GM21381 (cell line): Measurements from ENCODE around the gene TMTC1.

ENCODE experiments used
- ATAC-seq: cut with Tn5 transposase; IDR thresholded peaks from one replicate; pipeline ENCODE4 v1.9.1; 2021; ENCODE audit warnings: mild to moderate bottlenecking, moderate library complexity; ENCODE audit not compliant: unreplicated experiment

The TMTC1 gene

DNA sequence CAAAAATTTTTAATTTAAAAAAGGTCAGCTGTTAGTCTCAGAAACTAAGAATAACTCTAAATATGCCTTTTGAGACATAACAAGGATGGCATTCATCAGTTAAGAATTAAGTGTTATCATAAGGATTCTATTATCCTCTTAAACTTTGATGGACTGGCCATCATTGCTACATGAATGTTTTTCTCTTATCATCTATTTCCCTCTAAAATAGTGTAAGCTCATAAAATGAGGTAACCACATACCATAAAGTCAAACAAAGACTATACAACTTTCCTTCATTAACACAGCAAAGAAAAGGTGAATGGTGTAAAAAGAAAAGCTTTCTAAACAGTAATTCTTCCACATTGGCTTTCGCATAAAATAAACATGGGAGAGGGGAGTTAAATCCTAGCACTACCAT lies 41.1 kb downstream of the TMTC1 start:
- ATAC-seq: no peak

DNA sequence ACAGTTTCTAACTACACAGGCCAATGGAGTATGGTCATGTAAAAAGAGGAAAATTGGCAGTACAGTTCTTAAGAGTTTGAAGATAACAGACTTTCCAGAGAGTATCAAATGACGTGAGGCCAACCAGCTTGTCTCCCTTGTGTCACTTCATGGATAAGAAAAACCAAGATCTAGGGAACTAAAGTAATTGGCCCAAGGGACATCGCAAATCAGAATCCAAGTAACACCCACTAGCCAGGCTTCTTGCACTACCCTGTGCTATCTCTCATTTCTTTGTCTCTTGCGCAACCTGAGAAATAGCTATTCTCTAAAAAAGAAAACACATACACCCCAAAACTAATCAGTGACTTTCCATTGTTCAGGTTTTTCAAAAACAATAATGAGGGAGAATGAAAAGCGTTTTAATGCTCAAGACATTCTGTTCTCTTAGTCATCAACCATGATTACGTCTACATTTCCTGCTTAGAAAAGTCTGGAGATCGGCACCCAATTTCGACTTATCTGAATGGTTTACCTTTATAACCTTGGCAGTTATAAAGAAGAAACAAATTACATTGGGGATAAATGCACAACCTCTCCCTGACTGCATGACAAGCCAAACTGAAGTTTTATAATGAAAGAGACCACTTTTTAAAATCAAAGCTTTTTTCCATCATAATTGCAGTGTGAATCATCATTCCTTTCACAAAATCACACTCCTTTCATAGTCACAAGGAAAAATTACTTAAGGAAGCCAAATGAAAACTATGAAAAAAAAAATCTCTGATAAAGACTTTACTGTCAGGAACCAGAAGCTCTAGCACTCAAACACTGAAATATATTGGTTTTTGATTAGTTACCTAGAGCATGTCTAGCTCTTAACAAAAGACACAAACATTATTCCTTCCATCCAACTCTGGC lies 42.1 kb downstream of the TMTC1 start:
- ATAC-seq: no peak

DNA sequence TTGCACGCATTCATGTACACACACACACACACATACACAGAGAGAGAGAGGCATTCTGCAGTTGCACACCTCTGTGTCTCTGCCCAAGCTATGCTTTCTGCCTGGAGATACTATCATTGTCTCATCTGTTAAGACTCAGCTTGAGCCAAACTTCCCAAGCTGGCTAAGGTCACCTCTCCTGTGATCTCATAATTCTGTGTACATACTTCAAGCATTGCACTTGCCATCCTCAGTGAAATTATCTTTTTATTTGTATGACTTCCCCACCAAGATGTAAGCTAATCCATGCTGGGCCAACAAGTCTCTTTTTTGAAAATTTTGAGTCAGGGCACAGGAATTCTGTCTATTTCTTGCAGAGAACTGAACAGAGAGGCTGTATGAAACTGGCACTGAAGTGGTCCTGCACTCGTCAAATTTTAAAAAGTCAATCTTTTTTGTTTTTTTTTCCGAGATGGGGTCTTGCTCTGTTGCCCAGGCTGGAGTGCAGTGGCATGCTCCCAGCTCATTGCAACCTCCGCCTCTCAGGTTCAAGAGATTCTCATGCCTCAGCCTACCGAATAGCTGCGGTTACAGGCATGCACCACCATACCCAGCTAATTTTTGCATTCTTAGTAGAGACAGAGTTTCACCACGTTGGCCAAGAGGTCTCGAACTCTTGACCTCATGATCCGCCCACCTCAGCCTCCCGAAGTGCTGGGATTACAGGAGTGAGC lies 44.3 kb downstream of the TMTC1 start:
- no peak for ATAC-seq

DNA sequence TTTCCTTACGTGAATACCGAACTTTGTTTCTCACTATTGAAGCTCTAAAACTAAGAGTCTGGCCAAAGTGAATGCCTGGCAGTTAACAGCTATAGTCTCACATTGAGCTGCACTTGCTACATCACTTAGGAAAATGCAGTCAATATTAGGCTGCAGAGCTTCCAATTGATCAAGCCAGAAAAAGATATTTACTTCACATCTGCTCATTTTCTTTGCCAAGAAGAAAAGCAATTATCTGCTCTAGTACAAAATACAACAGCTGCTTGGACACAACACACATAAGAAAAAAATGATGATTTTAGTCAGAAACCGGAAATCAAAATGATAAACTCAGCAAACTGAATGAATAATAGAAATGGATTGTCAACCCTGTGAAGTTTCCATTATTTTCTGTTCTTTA lies 45.4 kb downstream of the TMTC1 start:
- ATAC-seq: no peak

DNA sequence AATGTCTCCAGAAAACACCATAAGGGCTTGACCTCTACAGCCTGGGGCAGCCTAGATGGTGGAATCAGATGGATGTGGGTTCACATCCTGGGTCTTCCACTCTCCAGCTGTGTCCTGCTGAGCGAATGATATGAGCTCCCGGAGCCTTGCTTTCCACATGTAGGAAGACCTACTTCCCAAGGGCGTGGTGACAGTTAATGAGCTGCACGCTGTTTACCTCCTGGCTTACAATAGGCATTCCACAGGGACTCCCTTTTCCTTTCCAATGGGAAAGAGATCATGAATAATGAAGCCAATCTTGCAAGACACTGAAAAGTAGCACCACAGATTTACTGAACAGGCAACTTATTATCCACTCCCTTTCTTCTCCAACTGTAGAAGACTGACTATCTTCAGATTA lies 46.1 kb downstream of the TMTC1 start:
- ATAC-seq: no peak

DNA sequence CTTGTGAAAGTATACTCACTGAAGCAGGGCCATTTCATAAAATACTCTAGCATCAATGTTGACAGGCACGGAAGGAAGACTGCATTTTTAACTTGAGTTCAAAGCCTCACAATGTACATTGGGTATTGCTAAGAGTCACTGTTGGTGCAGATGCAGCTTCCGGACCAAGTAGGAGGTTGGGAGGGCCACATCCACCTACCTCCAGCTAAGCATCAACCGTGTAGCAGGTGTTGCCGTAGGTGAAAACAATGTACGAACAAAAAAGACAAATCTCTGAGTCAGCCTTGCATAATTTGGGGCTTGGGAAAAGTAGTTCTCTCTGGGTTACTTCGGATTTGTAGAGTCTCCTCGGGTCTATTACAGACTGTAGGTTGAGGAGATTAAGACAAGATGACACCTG lies 48.1 kb downstream of the TMTC1 start:
- ATAC-seq: no peak

DNA sequence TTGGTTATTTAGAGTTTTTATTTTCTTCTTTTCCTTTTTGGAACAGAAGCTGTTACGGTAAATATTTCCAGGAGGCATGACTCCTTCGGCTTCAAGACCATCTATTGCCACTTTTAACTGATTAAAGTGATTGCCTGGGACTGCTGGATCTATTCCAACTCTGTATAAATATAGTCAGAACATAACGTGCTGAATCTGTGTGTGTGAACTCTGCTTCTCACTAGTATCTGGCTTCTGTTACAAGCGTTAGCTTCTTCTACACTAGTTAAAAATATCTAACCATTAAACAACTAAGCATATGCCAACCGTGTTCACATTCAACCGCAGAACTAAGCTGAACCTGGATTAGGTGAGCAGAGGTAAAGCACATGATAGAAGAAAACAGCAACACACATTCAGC lies 49.0 kb downstream of the TMTC1 start:
- no peak for ATAC-seq

DNA sequence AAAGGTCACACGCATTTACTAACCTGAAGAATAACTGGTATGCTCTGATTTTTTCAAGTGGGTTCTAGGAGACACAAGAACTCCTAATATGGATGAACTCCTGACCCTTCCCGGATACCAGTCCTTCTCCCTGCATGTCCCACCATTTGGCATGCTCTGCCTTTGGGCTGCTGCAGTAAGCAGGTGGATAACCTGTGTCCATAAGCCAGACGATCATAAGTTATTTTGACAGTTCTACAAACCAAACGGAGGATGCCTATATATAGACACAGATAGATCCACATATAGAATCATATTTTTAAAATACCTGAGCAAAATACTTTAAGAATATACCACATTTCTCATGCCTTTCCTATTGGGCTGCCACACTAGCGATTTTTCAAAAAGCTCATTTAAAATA lies 49.4 kb downstream of the TMTC1 start:
- ATAC-seq: no peak

DNA sequence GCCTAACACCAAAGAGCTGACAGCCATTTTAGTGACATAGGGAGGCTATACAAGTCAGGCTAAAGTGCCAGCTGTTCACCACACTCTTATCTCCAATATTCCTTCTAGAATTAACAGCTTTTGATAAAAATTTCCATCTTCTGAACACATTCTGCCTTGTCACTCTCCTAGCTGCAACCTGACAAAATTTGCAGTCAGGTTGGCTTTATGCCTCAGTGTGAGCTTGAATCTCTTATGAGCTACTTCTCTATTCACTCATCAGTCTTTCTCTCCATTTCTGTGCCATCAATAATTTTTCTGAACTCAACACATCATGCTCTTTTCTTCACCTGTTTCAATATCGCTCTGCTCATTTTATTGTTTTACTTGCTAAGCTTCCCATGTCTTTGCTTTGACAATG lies 50.2 kb downstream of the TMTC1 start:
- ATAC-seq: no peak

DNA sequence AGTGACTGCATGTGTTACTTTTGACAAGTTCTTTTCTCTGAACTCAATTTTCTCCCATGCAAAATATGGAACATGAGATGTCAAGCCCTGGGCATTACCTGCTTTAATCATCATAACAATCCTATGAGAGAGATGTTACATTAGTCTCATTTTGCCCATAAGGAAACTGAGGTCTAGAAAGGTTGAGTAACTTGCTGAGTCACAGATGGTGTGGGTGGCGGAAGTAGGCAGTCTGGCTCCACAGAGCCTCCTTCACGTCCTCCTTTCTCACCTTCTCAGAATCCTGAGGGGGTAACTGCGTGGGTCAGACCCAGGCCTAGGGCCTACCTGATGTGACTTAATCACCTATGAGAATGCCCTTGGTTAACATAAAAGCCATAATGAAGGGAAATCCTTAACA lies 50.7 kb downstream of the TMTC1 start:
- ATAC-seq: no peak

DNA sequence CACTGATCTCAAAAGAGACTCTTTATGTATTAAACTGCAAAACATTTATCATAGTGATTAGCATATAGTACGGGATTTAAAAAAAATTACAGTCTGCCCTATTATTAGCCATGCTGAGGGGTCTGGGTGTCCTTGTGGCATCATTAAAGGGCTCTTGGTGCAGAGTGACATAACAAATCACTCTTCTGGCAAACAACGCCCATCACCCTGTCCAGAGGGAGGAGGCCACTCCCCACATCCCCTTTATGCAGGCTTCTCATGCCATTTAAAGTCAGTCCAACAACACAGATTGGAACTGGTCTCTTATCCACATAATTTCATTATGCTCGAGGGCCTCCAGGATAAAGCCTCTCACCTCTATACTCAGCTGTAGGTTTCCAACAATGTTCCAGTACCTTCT lies 51.1 kb downstream of the TMTC1 start:
- ATAC-seq: no peak

DNA sequence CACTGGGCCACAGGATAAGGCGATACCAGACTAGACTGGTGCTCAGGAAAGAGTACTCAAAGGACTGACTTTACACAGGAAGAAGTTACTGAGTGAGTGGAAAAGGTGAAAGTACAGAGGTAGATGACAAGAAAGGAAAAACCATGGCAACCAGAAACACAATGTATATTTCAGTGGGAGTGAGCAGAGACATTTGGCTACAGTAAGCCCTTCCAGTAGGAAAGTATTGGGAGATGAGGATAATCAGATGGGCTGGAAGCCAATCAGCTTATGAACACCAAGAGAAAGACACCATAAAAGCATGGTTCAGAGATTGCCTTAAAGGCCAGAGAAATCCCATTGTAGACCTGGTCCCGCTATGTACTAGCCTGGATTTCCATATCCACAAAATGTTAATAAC lies 51.6 kb downstream of the TMTC1 start:
- ATAC-seq: no peak

DNA sequence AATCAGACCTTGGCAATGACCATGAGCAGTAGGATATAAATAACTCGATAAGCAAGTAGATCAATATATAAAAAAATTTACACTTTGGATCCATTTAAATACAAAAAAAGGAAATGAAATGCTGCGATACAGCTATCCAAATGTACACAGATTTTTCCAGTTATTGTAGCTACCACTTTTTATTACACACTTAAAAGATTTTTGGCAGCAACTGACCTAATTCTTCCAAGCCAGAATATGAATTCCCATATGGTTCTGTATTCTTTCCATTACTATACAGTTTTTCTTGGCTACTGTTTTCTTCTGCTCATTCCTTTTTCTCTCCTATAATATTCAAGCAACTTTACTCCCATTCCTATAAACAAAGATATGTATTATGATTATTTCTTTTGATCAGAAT lies 52.2 kb downstream of the TMTC1 start:
- no peak for ATAC-seq

DNA sequence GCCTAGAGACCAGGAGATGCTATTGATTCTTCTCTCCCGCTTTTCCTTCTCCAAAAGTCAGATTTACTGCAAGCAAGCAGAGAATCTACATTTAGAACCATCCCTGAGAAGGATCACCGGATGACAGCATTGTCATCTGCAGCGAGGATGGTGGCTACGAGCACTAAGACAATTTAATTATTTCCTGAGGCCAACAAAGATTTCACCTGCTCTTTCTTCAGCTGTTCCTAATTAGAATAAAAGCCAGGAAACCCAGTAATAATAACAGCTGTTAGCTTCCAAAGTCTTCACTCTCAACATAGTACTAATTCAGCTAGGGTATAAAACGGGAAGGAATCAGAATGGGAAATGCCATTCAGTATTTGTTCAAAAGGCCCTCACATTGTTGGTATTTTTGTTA lies 53.3 kb downstream of the TMTC1 start:
- ATAC-seq: no peak

DNA sequence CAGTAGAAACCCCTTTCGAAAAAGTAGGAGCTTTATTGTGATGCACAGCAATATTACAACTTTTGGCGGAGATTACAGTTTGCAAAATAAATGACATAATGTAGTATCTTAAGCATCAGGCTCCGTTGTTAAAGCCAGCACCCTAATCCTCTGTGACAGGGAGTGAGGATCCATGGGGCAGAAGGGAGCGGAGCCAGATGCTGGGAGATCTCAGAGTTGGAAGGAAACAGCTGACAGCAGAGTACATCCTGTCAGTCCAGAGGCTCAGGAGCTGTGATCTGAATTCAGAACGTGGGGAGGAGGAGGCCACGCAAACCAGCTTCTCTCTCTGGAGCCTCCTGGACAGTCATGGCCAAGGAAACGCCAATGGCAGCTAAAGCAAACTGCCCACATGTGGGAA lies 55.7 kb downstream of the TMTC1 start:
- no peak for ATAC-seq

DNA sequence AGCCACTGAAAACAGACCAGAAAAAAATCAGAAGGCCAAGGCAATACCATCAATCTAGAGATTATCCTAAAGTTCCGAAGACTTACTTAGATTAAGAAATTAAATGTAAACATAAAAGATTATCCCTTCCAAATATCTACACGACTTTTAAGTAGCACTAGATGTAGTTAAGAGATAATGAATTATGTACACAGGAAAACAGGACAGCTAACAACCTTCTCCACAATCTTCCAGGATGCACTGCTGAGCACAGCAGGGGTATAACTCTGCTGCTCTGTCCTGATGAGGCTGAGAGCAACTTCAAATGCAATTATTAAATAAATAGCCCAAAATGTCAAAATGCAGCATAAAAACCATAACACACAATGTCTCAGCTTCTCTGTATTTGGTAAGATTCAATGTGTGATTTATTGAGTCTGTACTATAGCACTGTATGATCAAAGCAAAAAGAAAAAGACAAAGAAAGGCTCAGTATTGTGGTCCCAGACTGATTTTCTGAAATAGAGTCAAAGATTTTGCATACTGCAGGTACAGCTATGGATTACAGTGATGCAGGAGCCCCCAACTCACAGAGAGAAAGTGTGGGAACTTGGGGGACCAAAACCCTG lies 56.9 kb downstream of the TMTC1 start:
- ATAC-seq: no peak

DNA sequence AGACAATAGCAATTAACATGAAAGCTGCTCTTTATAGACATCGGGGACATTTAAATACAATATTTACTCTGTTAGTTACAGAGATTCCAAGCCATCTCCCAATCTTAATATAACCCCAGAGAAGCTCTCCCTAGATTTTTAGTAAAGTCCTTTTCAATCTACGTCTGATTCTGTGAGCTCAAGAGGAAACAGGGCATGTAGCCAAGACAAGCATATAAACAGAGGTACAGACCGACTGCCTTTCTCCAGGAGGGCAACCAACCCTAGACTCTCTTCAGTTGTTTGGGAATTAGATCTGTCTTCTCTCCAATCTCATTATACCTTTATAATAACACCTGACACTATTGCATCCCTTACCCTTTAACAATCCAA lies 57.4 kb downstream of the TMTC1 start:
- ATAC-seq: no peak

DNA sequence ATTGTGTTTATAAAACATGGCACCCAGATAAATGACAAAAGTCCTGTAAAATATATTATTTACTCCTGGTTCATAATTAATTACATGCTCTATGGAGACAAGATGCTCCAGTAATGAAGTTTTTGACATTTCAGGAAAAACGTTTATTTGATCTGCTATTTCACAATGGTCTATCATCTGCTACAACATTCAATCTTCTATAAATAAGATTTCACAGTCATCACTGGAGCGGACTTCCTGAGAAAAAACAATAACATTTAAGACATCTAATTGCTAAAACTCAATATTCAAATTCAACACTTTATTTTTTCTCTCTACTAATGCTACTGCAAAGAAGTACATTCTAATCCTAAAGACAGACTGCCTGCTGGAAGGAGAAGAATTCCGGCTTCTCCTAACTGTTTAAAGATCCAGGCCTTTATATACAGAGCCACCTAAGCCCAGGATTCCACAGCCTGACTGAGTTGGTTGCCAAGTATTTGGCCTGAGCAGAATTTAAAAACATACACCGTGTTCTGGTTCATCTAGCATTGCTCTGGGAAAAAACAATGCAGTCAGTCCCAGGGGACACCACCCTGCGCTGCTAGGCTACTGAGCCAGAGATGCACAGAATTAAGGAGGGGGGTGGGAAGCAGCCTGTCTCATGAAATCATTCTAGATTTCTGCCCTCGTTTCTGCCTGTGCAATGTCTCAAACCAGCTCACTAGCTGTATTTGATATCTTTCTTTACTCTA lies 58.0 kb downstream of the TMTC1 start:
- ATAC-seq: no peak

DNA sequence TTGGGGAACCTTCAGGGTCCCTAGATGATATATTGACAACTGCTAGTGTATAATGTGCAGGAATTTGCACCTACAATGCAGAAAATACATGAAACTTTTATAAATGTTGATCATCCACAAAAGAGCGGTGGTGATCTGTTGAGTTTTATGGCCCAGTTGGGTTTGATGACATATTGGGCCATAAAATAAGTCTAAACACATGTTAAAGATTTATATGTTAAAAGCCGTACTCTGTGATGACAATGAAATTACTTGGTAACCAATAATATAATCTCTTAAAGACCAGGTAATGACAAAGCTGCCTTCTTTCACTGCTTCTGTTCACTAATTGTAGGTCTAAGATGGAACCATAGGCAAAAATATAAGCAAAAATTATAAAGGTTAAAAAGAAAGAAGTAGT lies 61.6 kb downstream of the TMTC1 start:
- ATAC-seq: no peak

DNA sequence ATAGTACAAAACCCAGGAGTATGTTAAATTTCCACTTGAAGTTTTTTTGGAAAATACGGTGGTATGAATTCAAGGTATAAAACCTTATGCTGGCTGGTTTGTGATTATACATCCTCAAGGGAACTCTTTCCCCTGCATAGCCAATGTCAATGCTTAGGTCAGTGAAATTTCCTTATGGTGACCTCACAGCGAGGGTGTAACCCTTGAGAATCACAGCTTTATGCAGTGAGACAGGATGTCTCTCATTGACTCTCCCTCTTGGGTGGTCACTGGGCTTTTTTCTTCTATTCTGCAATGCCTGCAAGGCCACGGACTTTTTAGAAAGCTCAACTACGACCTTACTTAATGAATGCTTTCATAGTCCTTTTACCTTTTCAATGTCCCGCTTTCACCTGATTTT lies 64.4 kb downstream of the TMTC1 start:
- ATAC-seq: no peak

DNA sequence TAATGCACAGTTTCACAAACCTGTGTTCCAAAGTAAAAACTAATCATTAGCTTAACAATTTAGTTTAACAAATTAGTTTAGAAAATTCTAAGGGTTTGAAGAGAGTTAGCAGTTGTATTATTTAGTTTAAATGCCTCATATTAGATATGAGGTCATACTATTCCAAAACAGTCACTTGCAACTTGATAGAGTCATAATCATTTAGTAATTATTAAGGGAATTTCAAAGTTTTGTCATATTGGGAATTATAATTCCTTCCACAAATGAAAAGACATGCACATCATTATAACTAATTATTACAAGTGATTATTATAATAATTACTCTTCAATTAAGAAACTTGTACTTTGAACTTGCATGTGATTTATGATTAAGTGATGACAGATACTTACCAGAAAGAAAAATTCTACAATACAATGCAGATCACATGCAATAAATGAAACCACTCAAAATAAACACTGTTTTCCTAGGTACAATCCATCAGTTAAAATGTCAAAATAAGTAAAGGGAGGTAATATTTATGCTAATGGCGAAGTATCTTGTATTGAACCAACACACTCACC lies 66.1 kb downstream of the TMTC1 start:
- ATAC-seq: no peak
